Mucosa of rectum (tissue), 2 donors: ENCODE results near the gene RYR2.

ENCODE experiments used
- H3K27ac ChIP-seq, 2 donors: one replicate each; pipeline ENCODE4 v1.7.0; 2013; ENCODE audit warnings: inconsistent platforms in 2 of 2, low read depth in 2 of 2, low read length in 2 of 2
- H3K27me3 ChIP-seq, 2 donors: one replicate each; pipeline ENCODE4 v1.7.0; 2013; ENCODE audit warnings: low read length in 2 of 2; ENCODE audit not compliant: control insufficient read depth in 2 of 2, insufficient read depth in 2 of 2
- H3K36me3 ChIP-seq, 2 donors: one replicate each; pipeline ENCODE4 v1.7.0; 2013; ENCODE audit warnings: low read length in 2 of 2; ENCODE audit not compliant: control insufficient read depth in 2 of 2, insufficient read depth in 2 of 2
- H3K4me1 ChIP-seq, 2 donors: one replicate each; pipeline ENCODE4 v1.7.0; 2013; ENCODE audit warnings: low read length in 2 of 2, mild to moderate bottlenecking in 1 of 2; ENCODE audit not compliant: control insufficient read depth in 2 of 2, insufficient read depth in 2 of 2
- H3K4me3 ChIP-seq, 2 donors: one replicate each; pipeline ENCODE4 v1.7.0; 2013; ENCODE audit warnings: low read length in 2 of 2
- H3K9ac ChIP-seq, 2 donors: one replicate each; pipeline ENCODE4 v1.7.0; 2013; ENCODE audit warnings: low read length in 2 of 2, low read depth in 1 of 2, mild to moderate bottlenecking in 1 of 2
- H3K9me3 ChIP-seq, 2 donors: one replicate each; pipeline ENCODE4 v1.7.0; 2013; ENCODE audit warnings: low read length in 2 of 2; ENCODE audit not compliant: control insufficient read depth in 2 of 2
- donor health status: healthy.
- donor health status: Normal muscosa, but diverticular disease.

The RYR2 gene

DNA sequence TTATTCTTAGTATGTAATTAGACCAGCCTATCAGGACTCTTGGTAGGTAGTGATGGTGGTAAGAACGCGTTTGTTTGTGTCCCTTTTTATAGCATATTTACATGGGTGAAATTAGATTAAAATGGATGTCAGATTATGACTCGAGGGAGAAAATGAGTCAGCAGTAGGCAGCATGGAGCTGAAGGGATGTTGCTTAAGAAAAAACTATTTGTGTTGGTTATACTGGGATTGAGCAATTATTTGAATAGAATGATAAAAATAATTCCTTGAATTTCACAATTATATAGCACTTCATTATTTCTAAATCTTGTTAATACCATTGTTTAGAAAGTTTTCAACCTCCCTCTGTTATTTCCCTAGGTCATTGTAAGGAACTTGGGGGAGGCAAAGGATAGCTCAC is 348.8 kb downstream of the RYR2 start:
- Histone ChIP-seq H3K27me3 (no peaks in the 10 kb centered on the region), H3K9me3 (no peaks in the 10 kb centered on the region), H3K4me3 (no peak overlapping the region), H3K27ac (no peak overlapping the region), H3K4me1 (no peaks in the 10 kb centered on the region), H3K36me3 (no peaks in the 10 kb centered on the region), H3K9ac (no peak overlapping the region)

- Histone ChIP-seq H3K9me3 (no peaks in the 10 kb centered on the region), H3K36me3 (no peaks in the 10 kb centered on the region), H3K27ac (no peak overlapping the region), H3K9ac (no peak overlapping the region), H3K4me1 (no peaks in the 10 kb centered on the region), H3K4me3 (no peak overlapping the region), H3K27me3 (no peaks in the 10 kb centered on the region)
These were observed 351.6 kb downstream of the RYR2 start for GRCh38 chr1:237393632-237394031.

DNA sequence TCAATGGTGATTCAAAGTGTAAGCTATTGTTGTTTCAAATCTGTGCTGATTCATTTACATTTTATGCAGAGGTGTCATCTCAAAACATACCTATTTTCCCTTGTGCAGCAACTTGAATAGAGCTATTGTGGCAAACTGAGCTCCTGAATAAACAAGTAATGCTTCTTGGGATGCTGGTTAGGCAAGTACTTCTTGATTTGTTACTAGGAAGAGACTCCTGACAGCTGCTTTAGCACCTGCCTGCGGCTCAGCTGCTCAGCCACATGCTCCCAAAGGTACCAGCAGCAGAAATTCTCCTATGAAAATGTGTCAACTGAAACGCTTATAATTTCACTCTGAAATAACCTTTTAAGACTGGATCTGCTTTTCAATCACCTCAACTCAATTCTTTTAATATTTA is 352.3 kb downstream of the RYR2 start:
- Histone ChIP-seq H3K4me3 (no peak overlapping the region), H3K9ac (no peak overlapping the region), H3K27ac (no peak overlapping the region), H3K4me1 (no peaks in the 10 kb centered on the region), H3K27me3 (no peaks in the 10 kb centered on the region), H3K9me3 (no peaks in the 10 kb centered on the region), H3K36me3 (no peaks in the 10 kb centered on the region)

DNA sequence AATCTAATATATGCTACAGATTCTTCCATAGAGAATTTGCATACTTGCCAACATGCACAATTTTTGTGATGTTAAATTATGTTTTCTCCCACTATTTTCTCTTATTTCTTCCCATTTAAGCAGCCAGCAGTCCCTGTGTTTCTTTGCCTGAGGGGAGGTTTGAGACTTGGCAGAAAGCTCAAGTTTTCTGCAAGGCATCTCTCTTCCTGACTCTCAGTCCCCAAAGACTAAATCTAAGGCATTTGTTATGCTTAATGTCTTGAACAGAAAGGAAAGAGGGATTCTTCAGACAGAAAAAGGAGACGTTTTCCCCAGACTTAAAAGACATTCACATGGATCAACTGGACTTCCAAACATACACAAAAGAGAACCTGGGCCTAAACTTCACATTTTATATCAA is 354.4 kb downstream of the RYR2 start:
- no peak overlapping the region for H3K4me3 ChIP-seq
- H3K27ac ChIP-seq, result no peak overlapping the region
- H3K27me3 ChIP-seq, result no peaks in the 10 kb centered on the region
- H3K4me1 ChIP-seq, result no peaks in the 10 kb centered on the region
- peaks cover 0 to 2% of the 10 kb centered on the region in 2 donors for H3K9me3 ChIP-seq
- H3K36me3 ChIP-seq, result no peaks in the 10 kb centered on the region
- H3K9ac ChIP-seq, result no peak overlapping the region

- H3K27me3 ChIP-seq, result no peaks in the 10 kb centered on the region
- H3K36me3 ChIP-seq, result no peaks in the 10 kb centered on the region
- H3K4me3 ChIP-seq, result no peak overlapping the region
- H3K27ac ChIP-seq, result no peak overlapping the region
- H3K9ac ChIP-seq, result no peak overlapping the region
- no peaks in the 10 kb centered on the region for H3K4me1 ChIP-seq
- H3K9me3 ChIP-seq, result peaks cover 0 to 2% of the 10 kb centered on the region in 2 donors
These were observed 356.8 kb downstream of the RYR2 start for GRCh38 chr1:237398751-237399150.

DNA sequence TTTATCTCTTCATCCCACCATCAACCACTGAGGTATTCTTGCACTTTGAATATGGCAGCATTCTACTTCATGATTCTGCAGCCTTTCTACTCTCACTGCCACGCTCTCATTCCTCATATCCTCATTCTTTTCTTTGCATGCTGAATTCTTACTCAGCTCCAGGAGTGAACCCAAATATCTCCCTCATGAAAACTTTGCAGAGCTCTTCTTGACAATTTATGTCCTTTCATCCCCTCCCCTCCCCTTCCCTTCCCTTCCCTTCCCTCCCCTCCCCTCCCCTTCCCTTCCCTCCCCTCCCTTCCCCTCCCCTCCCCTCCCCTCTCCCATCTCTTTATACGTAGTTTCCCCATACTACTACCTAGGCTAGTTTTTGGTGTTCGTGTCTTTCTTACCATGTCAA is 363.9 kb downstream of the RYR2 start:
- H3K4me1 ChIP-seq, result no peaks in the 10 kb centered on the region
- no peaks in the 10 kb centered on the region for H3K36me3 ChIP-seq
- no peak overlapping the region for H3K9ac ChIP-seq
- H3K4me3 ChIP-seq, result no peak overlapping the region
- no peak overlapping the region for H3K27ac ChIP-seq
- no peaks in the 10 kb centered on the region for H3K27me3 ChIP-seq
- H3K9me3 ChIP-seq, result no peaks in the 10 kb centered on the region

GRCh38 chr1:237411621-237412020 is 369.6 kb downstream of the RYR2 start:
- no peak overlapping the region for H3K4me3 ChIP-seq
- no peaks in the 10 kb centered on the region for H3K9me3 ChIP-seq
- H3K4me1 ChIP-seq, result no peaks in the 10 kb centered on the region
- no peak overlapping the region for H3K9ac ChIP-seq
- H3K27me3 ChIP-seq, result no peaks in the 10 kb centered on the region
- H3K27ac ChIP-seq, result no peak overlapping the region
- H3K36me3 ChIP-seq, result no peaks in the 10 kb centered on the region

- Histone ChIP-seq H3K4me1 (no peaks in the 10 kb centered on the region), H3K9ac (no peak overlapping the region), H3K27ac (no peak overlapping the region), H3K36me3 (no peaks in the 10 kb centered on the region), H3K27me3 (no peaks in the 10 kb centered on the region), H3K9me3 (no peaks in the 10 kb centered on the region), H3K4me3 (no peak overlapping the region)
These were observed 375.1 kb downstream of the RYR2 start for GRCh38 chr1:237416924-237417655.

DNA sequence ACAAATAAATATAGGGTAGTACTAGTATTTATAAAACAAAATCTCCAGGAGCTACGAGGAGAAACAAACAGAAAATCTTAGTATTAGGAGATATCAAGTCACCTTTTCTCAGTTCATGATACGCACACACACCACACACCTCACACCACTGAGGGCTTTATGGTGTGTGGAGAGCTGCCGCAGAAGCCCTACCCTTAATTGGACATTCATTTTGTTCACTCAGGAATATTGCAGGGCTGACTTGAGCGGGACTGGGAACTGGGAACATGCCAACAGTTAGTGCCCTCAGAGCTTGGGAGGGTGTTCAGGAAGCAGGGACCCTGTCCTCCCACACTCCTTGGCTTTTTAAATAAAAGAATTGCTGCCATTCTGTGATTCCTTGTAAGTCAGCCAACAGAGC is 386.8 kb downstream of the RYR2 start:
- H3K27ac ChIP-seq, result no peak overlapping the region
- no peaks in the 10 kb centered on the region for H3K4me1 ChIP-seq
- H3K36me3 ChIP-seq, result no peaks in the 10 kb centered on the region
- no peak overlapping the region for H3K9ac ChIP-seq
- no peaks in the 10 kb centered on the region for H3K9me3 ChIP-seq
- H3K27me3 ChIP-seq, result no peaks in the 10 kb centered on the region
- H3K4me3 ChIP-seq, result no peak overlapping the region

DNA sequence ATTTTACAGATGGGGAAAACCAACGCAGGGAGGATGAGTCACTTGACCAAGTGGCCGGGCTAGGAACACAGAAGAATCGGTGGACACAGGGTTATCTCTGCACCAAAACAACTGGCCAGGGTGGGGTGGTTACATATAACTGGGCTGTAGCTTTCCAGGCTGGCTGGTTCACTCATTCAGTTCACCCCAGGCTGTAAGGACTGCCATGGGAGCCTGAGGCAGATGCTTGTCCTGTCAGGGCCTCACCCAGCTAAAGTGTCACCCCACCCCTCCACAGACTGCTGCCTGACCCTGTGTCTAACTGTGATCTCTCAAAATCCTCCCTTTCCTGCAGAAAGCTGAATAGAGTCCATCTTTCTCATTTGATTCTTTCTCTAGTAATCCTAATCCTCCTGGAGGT is 387.3 kb downstream of the RYR2 start:
- Histone ChIP-seq H3K4me1 (no peaks in the 10 kb centered on the region), H3K27ac (no peak overlapping the region), H3K36me3 (no peaks in the 10 kb centered on the region), H3K27me3 (no peaks in the 10 kb centered on the region), H3K4me3 (no peak overlapping the region), H3K9me3 (no peaks in the 10 kb centered on the region), H3K9ac (no peak overlapping the region)

DNA sequence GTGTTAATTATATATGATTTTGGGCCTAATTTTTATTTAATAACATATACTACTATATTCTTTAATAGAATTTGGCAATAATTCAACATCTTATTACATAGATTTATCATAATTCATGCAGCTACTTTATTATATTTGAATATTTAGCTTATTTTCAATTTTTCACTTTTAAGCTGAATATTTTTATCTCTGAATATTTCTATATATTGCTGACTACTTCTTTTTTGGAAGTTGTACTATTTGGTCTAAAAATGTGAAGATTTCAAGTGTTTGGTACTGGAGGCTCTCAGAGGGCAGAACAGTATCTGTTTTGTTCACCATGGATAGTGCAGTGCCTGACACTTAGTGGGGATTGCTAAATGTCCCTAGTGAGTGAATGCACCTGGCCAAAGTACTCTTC is 389.5 kb downstream of the RYR2 start:
- Histone ChIP-seq H3K27me3 (no peaks in the 10 kb centered on the region), H3K9me3 (no peaks in the 10 kb centered on the region), H3K36me3 (no peaks in the 10 kb centered on the region), H3K4me3 (no peak overlapping the region), H3K27ac (no peak overlapping the region), H3K4me1 (no peaks in the 10 kb centered on the region), H3K9ac (no peak overlapping the region)
